HG03095 (cell line): Measurements from ENCODE around the gene ETV6.

Experiments
- ATAC-seq: cut with Tn5 transposase; IDR thresholded peaks from one replicate; pipeline ENCODE4 v1.9.1; 2021; ENCODE audit warnings: moderate library complexity; ENCODE audit not compliant: unreplicated experiment

The ETV6 gene

GRCh38 chr12:11877102-11877826, 227.8 kb downstream of the ETV6 start:
- no peak for ATAC-seq

GRCh38 chr12:11877869-11878780, 228.7 kb downstream of the ETV6 start:
- no peak for ATAC-seq

GRCh38 chr12:11879306-11879705, 229.8 kb downstream of the ETV6 start:
- ATAC-seq: no peak

GRCh38 chr12:11880381-11880780, 230.9 kb downstream of the ETV6 start:
- ATAC-seq: no peak

GRCh38 chr12:11881835-11882234, 232.4 kb downstream of the ETV6 start:
- no peak for ATAC-seq

- ATAC-seq: no peak
Measured at GRCh38 chr12:11882301-11883019, 233.0 kb downstream of the ETV6 start.

GRCh38 chr12:11884116-11884515, 234.6 kb downstream of the ETV6 start:
- no peak for ATAC-seq

- no peak for ATAC-seq
Measured at GRCh38 chr12:11884706-11885105, 235.2 kb downstream of the ETV6 start.

- no peak for ATAC-seq
Measured at GRCh38 chr12:11885261-11886038, 236.0 kb downstream of the ETV6 start.

- no peak for ATAC-seq
Measured at GRCh38 chr12:11886339-11886738, 236.9 kb downstream of the ETV6 start.

- ATAC-seq: no peak
Measured at GRCh38 chr12:11888029-11888428, 238.6 kb downstream of the ETV6 start.

GRCh38 chr12:11891346-11891745, 241.9 kb downstream of the ETV6 start:
- no peak for ATAC-seq

- ATAC-seq: no peak
Measured at GRCh38 chr12:11891754-11892386, 242.4 kb downstream of the ETV6 start.

- no peak for ATAC-seq
Measured at GRCh38 chr12:11893998-11894397, 244.5 kb downstream of the ETV6 start.

GRCh38 chr12:11894890-11895289, 245.4 kb downstream of the ETV6 start:
- ATAC-seq: no peak

GRCh38 chr12:11895421-11896078, 246.1 kb downstream of the ETV6 start:
- no peak for ATAC-seq

- no peak for ATAC-seq
Measured at GRCh38 chr12:11896417-11896929, 247.0 kb downstream of the ETV6 start.

GRCh38 chr12:11897923-11898322, 248.4 kb downstream of the ETV6 start:
- no peak for ATAC-seq

GRCh38 chr12:11901701-11902524, 252.4 kb downstream of the ETV6 start:
- ATAC-seq: no peak
